HUDEP-2 (cell line): ENCODE data around the gene PLIN5.

Experiments
- DNase-seq, 76 experiments: peaks; one replicate each; lab custom pipeline; 2025; ENCODE audit not compliant: unreplicated experiment in 76 of 76; lab: John Stamatoyannopoulos, UW

Gene PLIN5

DNA sequence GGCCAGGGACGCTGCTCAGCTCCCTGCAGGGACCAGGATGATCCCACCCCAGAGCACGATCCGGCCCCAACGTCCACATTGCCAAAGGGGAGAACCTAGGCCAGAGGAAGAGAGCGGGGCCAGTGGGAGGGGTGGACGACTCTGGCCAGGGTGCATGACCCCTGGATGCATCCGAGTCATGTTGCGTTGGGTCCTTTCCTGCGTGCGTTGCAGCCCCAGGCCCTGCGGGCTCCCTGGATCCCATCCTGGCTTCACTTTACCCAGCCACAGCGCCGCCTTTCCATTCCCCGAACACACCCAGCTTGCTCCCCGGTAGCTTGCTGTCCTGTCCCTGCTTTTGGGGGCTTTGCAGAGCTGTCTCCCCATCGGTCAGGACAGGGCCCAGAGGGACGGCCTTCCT is 27.2 kb downstream of the PLIN5 start:
- no peak for DNase-seq

GRCh38 chr19:4507150-4507452 is 27.9 kb downstream of the PLIN5 start:
- DNase-seq = no peak

- DNase-seq = no peak
Measured at GRCh38 chr19:4506449-4507149, 28.4 kb downstream of the PLIN5 start.

GRCh38 chr19:4505570-4506448 is 29.2 kb downstream of the PLIN5 start:
- no peak for DNase-seq

DNA sequence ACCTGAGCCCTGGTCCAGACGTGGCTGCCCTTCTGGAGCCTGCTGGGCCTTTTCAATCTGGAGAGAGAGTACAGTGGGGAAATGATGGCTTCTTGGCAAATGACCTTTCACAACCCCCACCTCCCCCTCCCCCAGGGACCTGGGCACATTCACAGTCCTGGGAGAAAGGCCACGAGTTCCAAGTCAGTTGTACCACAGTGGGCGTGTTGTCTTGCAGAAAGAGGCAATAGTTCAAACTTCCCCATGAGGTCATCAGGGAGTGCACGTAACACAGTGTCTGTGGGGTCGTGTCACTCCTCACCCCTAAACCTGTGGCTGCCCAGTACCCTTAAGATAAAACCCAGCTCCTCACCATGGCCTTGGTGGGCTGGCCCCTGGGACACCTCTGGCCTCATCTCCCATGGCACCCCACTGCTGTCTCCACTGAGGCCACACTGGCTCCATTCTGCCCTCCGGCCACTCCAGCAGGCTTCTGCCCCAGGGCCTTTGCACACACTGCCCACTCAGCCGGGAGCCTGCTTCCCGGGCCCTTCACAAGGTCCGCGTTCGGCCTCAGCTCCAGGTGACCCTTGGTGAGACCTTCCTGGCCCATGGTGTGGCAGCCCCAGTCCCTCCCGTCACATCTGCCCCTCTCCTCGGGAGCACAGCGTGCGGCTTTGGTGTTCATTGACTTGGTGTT is 30.0 kb downstream of the PLIN5 start:
- no peak for DNase-seq

GRCh38 chr19:4504297-4504701 is 30.7 kb downstream of the PLIN5 start:
- no peak for DNase-seq

DNA sequence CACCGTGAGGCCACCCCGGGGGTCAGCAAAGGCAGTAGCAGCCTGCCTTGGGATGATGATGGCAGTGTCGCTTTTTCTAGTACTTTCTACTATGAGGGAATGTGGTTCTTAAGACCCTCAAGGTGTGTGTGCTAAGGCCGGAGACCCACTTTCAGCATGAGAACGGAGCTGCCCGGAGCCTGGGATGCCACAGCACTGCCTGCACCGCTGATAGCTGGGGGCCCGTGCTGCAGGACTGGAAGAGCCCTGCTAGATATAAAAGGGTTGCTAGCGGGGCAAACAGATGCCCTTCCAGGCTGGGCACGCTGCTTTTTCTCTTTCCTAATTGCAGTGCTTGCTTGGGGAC is 31.2 kb downstream of the PLIN5 start:
- DNase-seq = no peak

GRCh38 chr19:4503132-4503824 is 31.7 kb downstream of the PLIN5 start:
- no peak for DNase-seq

- no peak for DNase-seq
Measured at GRCh38 chr19:4502282-4503131, 32.5 kb downstream of the PLIN5 start.

DNA sequence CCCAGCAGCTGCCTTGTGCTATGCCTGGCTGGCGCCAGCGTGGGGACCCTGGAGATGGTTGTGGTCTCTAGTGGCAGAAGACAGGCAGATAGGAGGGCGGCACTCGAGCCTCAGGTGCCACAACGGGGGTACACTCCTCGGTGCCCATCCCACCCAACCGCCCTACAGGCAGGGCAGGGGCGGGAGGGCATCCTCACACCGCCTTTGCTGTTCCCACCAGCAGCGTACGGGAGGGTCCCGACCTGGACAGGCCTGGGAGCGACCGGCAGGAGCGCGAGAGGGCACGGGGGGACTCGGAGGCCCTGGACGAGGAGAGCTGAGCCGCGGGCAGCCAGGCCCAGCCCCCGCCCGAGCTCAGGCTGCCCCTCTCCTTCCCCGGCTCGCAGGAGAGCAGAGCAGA is 33.3 kb downstream of the PLIN5 start:
- DNase-seq = no peak

- no peak for DNase-seq
Measured at GRCh38 chr19:4500841-4501591, 34.0 kb downstream of the PLIN5 start.

GRCh38 chr19:4499855-4500254 is 35.2 kb downstream of the PLIN5 start:
- no peak for DNase-seq

GRCh38 chr19:4499318-4499717 is 35.7 kb downstream of the PLIN5 start:
- no peak for DNase-seq

DNA sequence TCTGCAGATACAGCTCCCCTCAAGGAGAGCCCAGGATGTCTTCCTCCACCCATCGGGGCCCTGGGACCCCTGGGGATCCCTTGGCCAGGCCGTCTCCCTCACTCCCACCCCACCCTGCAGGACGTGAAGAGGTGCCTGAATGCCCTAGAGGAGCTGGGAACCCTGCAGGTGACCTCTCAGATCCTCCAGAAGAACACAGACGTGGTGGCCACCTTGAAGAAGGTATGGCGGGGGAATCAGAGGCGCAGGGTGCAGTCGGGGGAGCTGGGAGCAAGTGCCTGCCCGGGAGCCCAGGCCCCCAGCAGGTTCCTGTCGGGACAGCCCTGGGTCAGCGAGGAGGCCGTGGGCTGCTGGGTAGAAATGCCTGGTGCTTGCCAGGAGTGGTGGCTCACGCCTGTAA is 36.3 kb downstream of the PLIN5 start:
- DNase-seq = no peak

DNA sequence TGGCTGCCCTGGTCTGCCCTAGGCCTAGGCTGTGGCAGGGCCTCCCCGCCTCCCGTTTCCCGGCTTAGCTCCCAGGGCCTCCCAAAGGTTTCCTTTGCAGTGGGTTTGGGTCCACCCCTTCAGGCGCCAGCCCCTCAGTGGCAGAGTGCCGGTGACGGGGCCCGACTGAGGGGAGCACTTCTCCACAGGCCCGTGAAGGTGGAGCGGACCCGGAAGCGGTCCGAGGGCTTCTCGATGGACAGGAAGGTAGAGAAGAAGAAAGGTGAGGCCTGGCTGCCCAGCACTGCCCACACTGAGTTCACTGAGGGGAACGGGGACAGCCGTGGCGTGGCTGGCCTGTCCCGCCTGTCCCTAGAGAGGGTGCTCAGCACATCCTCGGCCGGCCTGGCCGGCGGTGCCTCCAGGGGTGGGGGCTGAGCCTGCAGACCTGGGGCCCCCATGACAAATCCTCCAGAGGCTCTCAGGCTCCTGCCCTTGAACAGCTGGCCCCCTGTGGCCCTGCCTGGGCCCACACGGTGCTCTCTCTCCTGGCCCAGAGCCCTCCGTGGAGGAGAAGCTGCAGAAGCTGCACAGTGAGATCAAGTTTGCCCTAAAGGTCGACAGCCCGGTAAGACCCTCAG is 37.1 kb downstream of the PLIN5 start:
- no peak for DNase-seq

- DNase-seq = no peak
Measured at GRCh38 chr19:4496304-4496703, 38.7 kb downstream of the PLIN5 start.

GRCh38 chr19:4495471-4495870 is 39.6 kb downstream of the PLIN5 start:
- no peak for DNase-seq

GRCh38 chr19:4494691-4495064 is 40.3 kb downstream of the PLIN5 start:
- DNase-seq = no peak

DNA sequence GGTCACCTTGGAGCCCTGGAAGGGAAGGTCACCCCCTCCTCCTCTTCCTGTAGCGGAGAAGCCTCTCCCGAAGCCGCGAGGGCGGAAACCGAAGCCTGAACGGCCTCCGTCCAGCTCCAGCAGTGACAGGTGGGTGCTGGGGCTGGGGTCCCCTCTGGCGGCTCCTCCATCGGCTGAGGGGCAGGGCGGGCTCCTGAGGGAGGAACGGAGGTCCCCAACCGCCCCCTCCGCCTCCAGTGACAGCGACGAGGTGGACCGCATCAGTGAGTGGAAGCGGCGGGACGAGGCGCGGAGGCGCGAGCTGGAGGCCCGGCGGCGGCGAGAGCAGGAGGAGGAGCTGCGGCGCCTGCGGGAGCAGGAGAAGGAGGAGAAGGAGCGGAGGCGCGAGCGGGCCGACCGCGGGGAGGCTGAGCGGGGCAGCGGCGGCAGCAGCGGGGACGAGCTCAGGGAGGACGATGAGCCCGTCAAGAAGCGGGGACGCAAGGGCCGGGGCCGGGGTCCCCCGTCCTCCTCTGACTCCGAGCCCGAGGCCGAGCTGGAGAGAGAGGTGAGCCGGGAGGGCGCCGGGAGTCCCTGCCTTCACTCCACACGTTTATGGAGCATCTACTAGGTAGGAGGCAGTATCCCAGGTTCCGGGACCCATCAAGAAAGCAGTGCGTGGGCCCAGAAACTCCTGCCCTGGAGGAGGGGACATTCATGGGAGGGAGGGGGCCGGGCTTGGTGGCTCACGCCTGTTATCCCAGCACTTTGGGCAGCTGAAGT is 40.9 kb downstream of the PLIN5 start:
- no peak for DNase-seq
